ENCODE data around the gene ZNF740.

Gene ZNF740

GRCh38 chr12:53182903-53183302 is 2.4 kb downstream of the ZNF740 start:
- Mint-ChIP-seq H3K27ac (peak overlapping the region; percentile 83), H3K27me3 (no peaks in the 10 kb centered on the region), H3K4me1 (ENCODE audit: low read depth) (peaks cover 53% of the 10 kb centered on the region), H3K9me3 (ENCODE audit: low read depth) (no peaks in the 10 kb centered on the region), H3K4me3 (peak overlapping the region; percentile 97), H3K36me3 (peaks cover 8% of the 10 kb centered on the region)

- H3K9me3 Mint-ChIP-seq (ENCODE audit: low read depth): no peaks in the 10 kb centered on the region
- H3K27me3 Mint-ChIP-seq: no peaks in the 10 kb centered on the region
- H3K36me3 Mint-ChIP-seq: peaks cover 8% of the 10 kb centered on the region
- peaks cover 54% of the 10 kb centered on the region for H3K4me1 Mint-ChIP-seq (ENCODE audit: low read depth)
- H3K4me3 Mint-ChIP-seq: peak overlapping the region; percentile 3
- peak overlapping the region; percentile 65 for H3K27ac Mint-ChIP-seq
These were observed 4.3 kb downstream of the ZNF740 start for GRCh38 chr12:53184828-53185227.

GRCh38 chr12:53185582-53186153 is 5.1 kb downstream of the ZNF740 start:
- Mint-ChIP-seq H3K27ac (peak overlapping the region; percentile 65), H3K4me3 (no peak overlapping the region), H3K4me1 (ENCODE audit: low read depth) (peaks cover 55% of the 10 kb centered on the region)

GRCh38 chr12:53186745-53187144 is 6.2 kb downstream of the ZNF740 start:
- no peaks in the 10 kb centered on the region for H3K9me3 Mint-ChIP-seq (ENCODE audit: low read depth)
- peaks cover 10% of the 10 kb centered on the region for H3K36me3 Mint-ChIP-seq
- H3K27ac Mint-ChIP-seq: no peak overlapping the region
- no peaks in the 10 kb centered on the region for H3K27me3 Mint-ChIP-seq
- peaks cover 51% of the 10 kb centered on the region for H3K4me1 Mint-ChIP-seq (ENCODE audit: low read depth)
- H3K4me3 Mint-ChIP-seq: no peak overlapping the region

More at GRCh38 chr12:53185582-53186153, 5.1 kb downstream of the ZNF740 start:
- peaks cover 8% of the 10 kb centered on the region for H3K36me3 Mint-ChIP-seq
- H3K9me3 Mint-ChIP-seq (ENCODE audit: low read depth): no peaks in the 10 kb centered on the region
- no peaks in the 10 kb centered on the region for H3K27me3 Mint-ChIP-seq

- peaks cover 6% of the 10 kb centered on the region for H3K36me3 Mint-ChIP-seq
- H3K4me1 Mint-ChIP-seq (ENCODE audit: low read depth): peaks cover 45% of the 10 kb centered on the region
These were observed 6.8 kb downstream of the ZNF740 start for GRCh38 chr12:53187145-53187899.

GRCh38 chr12:53190108-53190729 is 9.7 kb downstream of the ZNF740 start:
- Mint-ChIP-seq H3K9me3 (ENCODE audit: low read depth) (no peaks in the 10 kb centered on the region), H3K27me3 (no peaks in the 10 kb centered on the region), H3K4me1 (ENCODE audit: low read depth) (peaks cover 20% of the 10 kb centered on the region), H3K36me3 (peaks cover 2% of the 10 kb centered on the region), H3K27ac (peak overlapping the region; percentile 50), H3K4me3 (no peak overlapping the region)

More at GRCh38 chr12:53187145-53187899, 6.8 kb downstream of the ZNF740 start:
- peak overlapping the region; percentile 41 for H3K27ac Mint-ChIP-seq
- no peaks in the 10 kb centered on the region for H3K9me3 Mint-ChIP-seq (ENCODE audit: low read depth)
- no peaks in the 10 kb centered on the region for H3K27me3 Mint-ChIP-seq
- H3K4me3 Mint-ChIP-seq: no peak overlapping the region

- H3K4me3 Mint-ChIP-seq: no peak overlapping the region
- H3K27ac Mint-ChIP-seq: peak overlapping the region; percentile 51
- H3K4me1 Mint-ChIP-seq (ENCODE audit: low read depth): peaks cover 18% of the 10 kb centered on the region
- no peaks in the 10 kb centered on the region for H3K9me3 Mint-ChIP-seq (ENCODE audit: low read depth)
- no peaks in the 10 kb centered on the region for H3K27me3 Mint-ChIP-seq
- peaks cover 2% of the 10 kb centered on the region for H3K36me3 Mint-ChIP-seq
These were observed 10.8 kb downstream of the ZNF740 start for GRCh38 chr12:53191096-53191884.

GRCh38 chr12:53191885-53192530 is 11.5 kb downstream of the ZNF740 start:
- Mint-ChIP-seq H3K27ac (peak overlapping the region; percentile 66), H3K36me3 (peaks cover 2% of the 10 kb centered on the region), H3K9me3 (ENCODE audit: low read depth) (no peaks in the 10 kb centered on the region), H3K27me3 (no peaks in the 10 kb centered on the region), H3K4me1 (ENCODE audit: low read depth) (peaks cover 21% of the 10 kb centered on the region), H3K4me3 (no peak overlapping the region)

GRCh38 chr12:53192531-53193021 is 12.1 kb downstream of the ZNF740 start:
- no peaks in the 10 kb centered on the region for H3K27me3 Mint-ChIP-seq
- H3K36me3 Mint-ChIP-seq: peaks cover 2% of the 10 kb centered on the region
- H3K27ac Mint-ChIP-seq: peak overlapping the region; percentile 41
- H3K4me1 Mint-ChIP-seq (ENCODE audit: low read depth): peaks cover 23% of the 10 kb centered on the region
- no peaks in the 10 kb centered on the region for H3K9me3 Mint-ChIP-seq (ENCODE audit: low read depth)
- H3K4me3 Mint-ChIP-seq: no peak overlapping the region

GRCh38 chr12:53193040-53193439 is 12.5 kb downstream of the ZNF740 start:
- Mint-ChIP-seq H3K4me3 (no peak overlapping the region), H3K36me3 (peaks cover 2% of the 10 kb centered on the region), H3K27me3 (no peaks in the 10 kb centered on the region), H3K4me1 (ENCODE audit: low read depth) (peaks cover 27% of the 10 kb centered on the region), H3K9me3 (ENCODE audit: low read depth) (no peaks in the 10 kb centered on the region), H3K27ac (peak overlapping the region; percentile 54)

GRCh38 chr12:53193985-53194716 is 13.6 kb downstream of the ZNF740 start:
- Mint-ChIP-seq H3K9me3 (ENCODE audit: low read depth) (no peaks in the 10 kb centered on the region), H3K27ac (peak overlapping the region; percentile 66), H3K36me3 (peaks cover 2% of the 10 kb centered on the region), H3K4me3 (no peak overlapping the region), H3K4me1 (ENCODE audit: low read depth) (peaks cover 34% of the 10 kb centered on the region), H3K27me3 (no peaks in the 10 kb centered on the region)

GRCh38 chr12:53194973-53195372 is 14.5 kb downstream of the ZNF740 start:
- Mint-ChIP-seq H3K27me3 (no peaks in the 10 kb centered on the region), H3K4me3 (no peak overlapping the region), H3K36me3 (peaks cover 5% of the 10 kb centered on the region), H3K9me3 (ENCODE audit: low read depth) (no peaks in the 10 kb centered on the region), H3K27ac (peak overlapping the region; percentile 41), H3K4me1 (ENCODE audit: low read depth) (peaks cover 34% of the 10 kb centered on the region)

GRCh38 chr12:53195516-53196420 is 15.2 kb downstream of the ZNF740 start:
- Mint-ChIP-seq H3K9me3 (ENCODE audit: low read depth) (no peaks in the 10 kb centered on the region), H3K27ac (peak overlapping the region; percentile 41), H3K36me3 (peaks cover 6% of the 10 kb centered on the region), H3K27me3 (no peaks in the 10 kb centered on the region), H3K4me3 (no peak overlapping the region), H3K4me1 (ENCODE audit: low read depth) (peaks cover 38% of the 10 kb centered on the region)

All from activated naive CD8-positive, alpha-beta T cell (primary cell).